GM12801 (cell line): Measurements from ENCODE around the gene DCAF10.

Experiments
- CTCF ChIP-seq: IDR thresholded peaks from one replicate; pipeline ENCODE4 v1.5.1; 2011; ENCODE audit warnings: control low read depth; ENCODE audit not compliant: insufficient read length; ENCODE audit errors: extremely low read depth

Gene DCAF10

GRCh38 chr9:37904445-37905130 lies 104.0 kb downstream of the DCAF10 start:
- no peak for TF ChIP-seq CTCF

- no peak for TF ChIP-seq CTCF
Measured at GRCh38 chr9:37905131-37905505, 104.5 kb downstream of the DCAF10 start.

GRCh38 chr9:37905776-37906175 lies 105.2 kb downstream of the DCAF10 start:
- TF ChIP-seq CTCF = no peak

- no peak for TF ChIP-seq CTCF
Measured at GRCh38 chr9:37906312-37907239, 106.0 kb downstream of the DCAF10 start.

GRCh38 chr9:37908283-37908682 lies 107.7 kb downstream of the DCAF10 start:
- no peak for TF ChIP-seq CTCF

- no peak for TF ChIP-seq CTCF
Measured at GRCh38 chr9:37908698-37909186, 108.1 kb downstream of the DCAF10 start.

GRCh38 chr9:37909326-37909725 lies 108.7 kb downstream of the DCAF10 start:
- TF ChIP-seq CTCF = no peak
